ENCODE data around the gene NR5A1. TPM values are rescaled to one million over a fixed set of nuclear protein-coding genes. Genes with fewer than 3 reads are reported as not detected.

Gene NR5A1
- total and polyA plus RNA-seq, 2 experiments from 2014 or later: 0.21 TPM; not detected in 1

GRCh38 chr9:124500028-124500795, 7.0 kb downstream of the NR5A1 start (continued):
- TF ChIP-seq CTCF (conservative IDR thresholded peaks at IDR 0.05; ENCODE audit: low read depth in 2 of 2) (no peak), ETS1 (IDR thresholded peaks at IDR 0.05) (no peak), POLR2AphosphoS5 (IDR thresholded peaks at IDR 0.05; ENCODE audit: low read depth) (no peak), EZH2phosphoT487 (IDR thresholded peaks at IDR 0.05; ENCODE audit: unreplicated experiment) (no peak)

- H3K4me1 ChIP-seq (ENCODE audit: insufficient read depth): no peaks in the 10 kb centered on the region; the same call in 1 of the 2 replicates
- H3K9me3 Mint-ChIP-seq: peaks cover 3% of the 10 kb centered on the region; the same call in 1 of the 3 replicates
- no peaks in the 10 kb centered on the region for H3K79me2 ChIP-seq (replicated peaks; ENCODE audit: insufficient read depth)
- H3K4me2 ChIP-seq: no peak overlapping the region
- H3K27ac ChIP-seq (ENCODE audit: low read depth): no peak overlapping the region
- DNase-seq (ENCODE audit: low spot score): no peak
- peaks cover 37% of the 10 kb centered on the region for H3K27me3 Mint-ChIP-seq (ENCODE audit: insufficient read depth, low read depth, poor library complexity)
- no peaks in the 10 kb centered on the region; the same call in 2 of the 3 replicates for H3K36me3 Mint-ChIP-seq (ENCODE audit: low read depth)
- TF ChIP-seq ETS1 (IDR thresholded peaks at IDR 0.05) (no peak), EZH2 (IDR thresholded peaks at IDR 0.05; ENCODE audit: low read depth, unreplicated experiment) (no peak), ZNF114 (CRISPR knock-in tag; IDR thresholded peaks at IDR 0.05) (no peak), CREB1 (CRISPR knock-in tag; IDR thresholded peaks at IDR 0.05; ENCODE audit: low read depth) (no peak), REST (IDR thresholded peaks at IDR 0.05; ENCODE audit: unreplicated experiment) (no peak), ZNF462 (CRISPR knock-in tag; IDR thresholded peaks at IDR 0.05) (no peak)
- H3K27ac Mint-ChIP-seq: no peak overlapping the region
- peaks cover 36% of the 10 kb centered on the region for H3K27me3 ChIP-seq (ENCODE audit: insufficient read depth)
- no peak overlapping the region; the same call in 2 of the 3 replicates for H3K4me3 Mint-ChIP-seq
- no peaks in the 10 kb centered on the region for H3F3A ChIP-seq (replicated peaks; ENCODE audit: low read depth)
- H3K4me3 ChIP-seq: no peak overlapping the region
- peaks cover 11% of the 10 kb centered on the region for H3K4me1 Mint-ChIP-seq
- H4K20me1 ChIP-seq (replicated peaks; ENCODE audit: insufficient read depth): no peaks in the 10 kb centered on the region; the same call in 1 of the 2 replicates
- H2AFZ ChIP-seq: no peak overlapping the region
- H3K9me2 ChIP-seq (ENCODE audit: insufficient read depth): no peaks in the 10 kb centered on the region
- ATAC-seq: no peak
- no peaks in the 10 kb centered on the region for H3K36me3 ChIP-seq (ENCODE audit: insufficient read depth)
Observed at GRCh38 chr9:124499216-124499615, 8.0 kb downstream of the NR5A1 start.

Data from GM23338 (cell line).